Activated CD4-positive, alpha-beta T cell treated with anti-CD3 and anti-CD28 coated beads for 48 hours (primary cell): Measurements from ENCODE around the gene SIX5.
A peak's percentile ranks its signal among the peaks of the same experiment; 100 is the strongest.

Experiments used
- DNase-seq: peaks from one replicate; pipeline ENCODE4 v3.0.0-alpha.2; 2020

SIX5 gene

DNA sequence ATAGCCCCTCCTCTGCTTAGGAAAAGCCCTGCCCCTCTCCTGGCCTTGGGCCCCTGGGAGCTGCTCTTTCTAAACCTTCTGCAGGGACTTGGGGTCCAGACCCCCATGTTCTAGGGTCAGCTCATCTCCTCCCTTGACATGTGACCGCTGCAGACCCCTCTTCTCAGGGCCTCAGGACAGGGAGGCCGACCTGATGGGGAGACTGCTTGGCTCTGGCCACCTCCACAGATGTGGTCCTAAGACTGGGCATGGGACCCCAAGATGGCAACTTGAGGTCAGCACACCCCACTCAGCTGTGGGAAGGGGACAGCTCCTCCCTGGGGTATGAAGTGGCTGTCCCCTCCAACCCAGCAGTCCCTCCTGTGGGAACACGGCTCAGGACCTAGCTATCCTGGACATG, 3.9 kb upstream of the SIX5 start:
- no peak for DNase-seq

GRCh38 chr19:45772130-45772840, 3.2 kb upstream of the SIX5 start:
- DNase-seq, result no peak

DNA sequence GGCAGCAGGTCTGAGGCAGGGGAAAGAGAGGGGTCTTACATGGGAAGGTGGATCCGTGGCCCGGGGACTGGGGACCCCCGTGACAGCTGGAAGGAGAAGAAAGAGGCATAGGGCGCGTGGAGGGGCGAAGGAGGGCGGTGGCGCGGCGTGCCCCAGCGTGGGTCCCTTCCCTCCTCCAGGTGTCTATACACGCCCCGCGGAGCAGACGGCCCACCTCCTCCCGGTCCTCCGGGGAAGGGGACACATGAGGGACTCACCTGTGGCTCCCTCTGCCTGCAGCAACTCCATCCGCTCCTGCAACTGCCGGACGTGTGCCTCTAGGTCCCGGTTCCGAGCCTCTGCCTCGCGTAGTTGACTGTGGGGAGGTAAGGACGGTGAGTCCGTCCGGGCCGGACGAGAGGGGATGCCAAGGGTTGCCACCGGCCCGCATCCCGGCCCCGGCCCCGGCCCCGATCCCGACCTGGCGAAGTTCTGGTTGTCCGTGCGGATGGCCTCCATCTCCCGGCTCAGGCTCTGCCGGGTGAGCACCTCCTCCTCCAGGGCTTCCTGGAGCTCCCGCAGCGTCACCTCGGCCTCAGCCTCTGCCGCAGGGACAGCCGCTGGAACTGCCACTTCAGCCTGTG, 2.4 kb upstream of the SIX5 start:
- no peak for DNase-seq

DNA sequence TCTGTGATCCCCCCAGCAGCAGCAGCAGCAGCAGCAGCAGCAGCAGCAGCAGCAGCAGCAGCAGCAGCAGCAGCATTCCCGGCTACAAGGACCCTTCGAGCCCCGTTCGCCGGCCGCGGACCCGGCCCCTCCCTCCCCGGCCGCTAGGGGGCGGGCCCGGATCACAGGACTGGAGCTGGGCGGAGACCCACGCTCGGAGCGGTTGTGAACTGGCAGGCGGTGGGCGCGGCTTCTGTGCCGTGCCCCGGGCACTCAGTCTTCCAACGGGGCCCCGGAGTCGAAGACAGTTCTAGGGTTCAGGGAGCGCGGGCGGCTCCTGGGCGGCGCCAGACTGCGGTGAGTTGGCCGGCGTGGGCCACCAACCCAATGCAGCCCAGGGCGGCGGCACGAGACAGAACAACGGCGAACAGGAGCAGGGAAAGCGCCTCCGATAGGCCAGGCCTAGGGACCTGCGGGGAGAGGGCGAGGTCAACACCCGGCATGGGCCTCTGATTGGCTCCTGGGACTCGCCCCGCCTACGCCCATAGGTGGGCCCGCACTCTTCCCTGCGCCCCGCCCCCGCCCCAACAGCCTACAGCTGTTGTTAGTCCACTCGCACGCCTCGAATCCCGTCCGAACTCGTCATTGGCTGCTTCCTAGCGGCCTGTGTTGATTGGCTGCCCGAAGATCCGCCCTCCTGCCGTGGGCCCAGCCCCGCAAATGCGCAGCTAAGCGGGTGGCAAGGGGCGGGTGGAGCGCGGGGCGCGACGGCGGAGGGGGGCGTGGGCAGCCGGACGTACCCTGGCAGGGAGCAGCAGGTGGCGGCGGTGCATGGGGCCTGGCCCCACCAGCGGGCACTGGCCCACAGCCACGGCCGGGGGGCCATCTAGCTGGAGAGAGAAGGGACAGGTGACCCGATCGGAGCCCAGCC, 1.4 kb upstream of the SIX5 start:
- DNase-seq, result peak; percentile 93

DNA sequence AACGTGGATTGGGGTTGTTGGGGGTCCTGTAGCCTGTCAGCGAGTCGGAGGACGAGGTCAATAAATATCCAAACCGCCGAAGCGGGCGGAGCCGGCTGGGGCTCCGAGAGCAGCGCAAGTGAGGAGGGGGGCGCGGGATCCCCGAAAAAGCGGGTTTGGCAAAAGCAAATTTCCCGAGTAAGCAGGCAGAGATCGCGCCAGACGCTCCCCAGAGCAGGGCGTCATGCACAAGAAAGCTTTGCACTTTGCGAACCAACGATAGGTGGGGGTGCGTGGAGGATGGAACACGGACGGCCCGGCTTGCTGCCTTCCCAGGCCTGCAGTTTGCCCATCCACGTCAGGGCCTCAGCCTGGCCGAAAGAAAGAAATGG, 754 bp upstream of the SIX5 start:
- DNase-seq, result peak; percentile 62

DNA sequence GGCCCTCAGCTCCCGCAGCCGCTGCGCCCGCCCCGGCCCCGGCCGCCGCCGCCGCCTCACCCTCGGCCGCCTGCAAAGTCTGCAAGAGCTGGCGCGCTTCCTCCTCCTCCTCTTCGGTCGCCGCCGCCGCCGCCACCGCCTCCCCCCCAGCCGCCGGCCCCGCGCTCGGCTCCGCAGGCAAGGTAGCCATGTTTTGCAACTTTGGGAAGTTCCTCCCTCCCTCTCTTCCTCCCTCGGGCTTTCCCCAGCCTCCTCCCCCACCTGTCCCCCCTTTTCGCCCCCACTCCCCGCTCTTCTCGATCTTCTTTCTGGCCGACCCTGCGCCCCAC, 433 bp downstream of the SIX5 start:
- DNase-seq, result peak; percentile 59

- DNase-seq, result peak; percentile 32
Observed at GRCh38 chr19:45767881-45768654, 984 bp downstream of the SIX5 start.

DNA sequence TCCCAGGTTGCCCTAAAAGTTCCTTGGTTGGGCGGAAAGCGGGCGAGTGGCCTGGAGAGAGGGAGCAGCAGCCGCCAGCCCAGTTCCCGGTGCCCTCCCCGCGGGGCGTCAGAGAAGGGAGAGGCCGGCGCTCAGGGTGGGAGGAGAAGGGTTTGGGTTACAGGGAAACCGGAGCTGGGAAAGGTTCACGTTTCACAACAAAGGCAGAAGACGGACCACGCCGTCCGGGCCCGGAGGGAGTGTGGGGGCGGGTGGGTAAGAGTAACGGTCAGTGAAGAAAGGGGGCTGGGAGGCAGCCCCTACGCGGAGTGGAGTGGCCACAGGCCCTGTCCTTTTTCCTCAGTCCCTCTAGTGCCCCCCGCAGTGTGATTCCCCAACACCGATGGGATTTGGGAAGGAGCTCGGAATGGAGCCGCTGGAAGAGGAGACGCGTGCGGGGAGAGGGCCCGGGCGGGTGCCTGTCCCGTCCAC, 1.6 kb downstream of the SIX5 start:
- no peak for DNase-seq

- no peak for DNase-seq
Observed at GRCh38 chr19:45766869-45767346, 2.1 kb downstream of the SIX5 start.

GRCh38 chr19:45766296-45766868, 2.7 kb downstream of the SIX5 start:
- no peak for DNase-seq

DNA sequence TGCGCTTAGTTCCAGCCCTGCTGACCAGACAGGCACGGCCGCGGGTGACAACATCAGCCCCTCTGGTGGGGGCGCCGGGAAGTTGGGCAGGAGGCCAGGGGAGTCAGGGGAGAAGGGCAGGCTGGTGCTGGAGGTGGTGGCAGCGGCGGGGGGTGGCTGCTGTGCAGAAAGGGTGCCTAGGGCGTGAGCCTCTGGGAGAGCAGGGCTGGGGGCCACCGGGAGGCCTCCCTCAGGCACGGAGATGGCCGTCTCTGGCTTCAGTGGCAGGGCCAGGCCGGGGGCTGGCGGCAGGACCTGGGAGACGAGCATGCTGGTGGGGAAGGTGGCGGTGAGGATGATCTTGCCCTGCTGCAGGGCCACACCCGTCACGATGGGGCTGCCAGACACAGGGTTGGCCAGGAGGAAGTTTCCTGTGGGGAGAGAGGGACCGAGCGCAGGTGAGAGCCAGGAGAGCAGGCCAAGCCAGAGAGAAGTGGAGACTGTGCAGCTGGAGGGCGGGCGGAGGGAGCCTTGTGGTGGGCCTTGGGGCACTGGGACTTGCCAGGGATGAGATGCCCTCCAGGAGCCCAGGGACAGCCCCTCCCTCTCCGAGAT, 3.3 kb downstream of the SIX5 start:
- no peak for DNase-seq

- DNase-seq, result no peak
Observed at GRCh38 chr19:45764945-45765701, 3.9 kb downstream of the SIX5 start.

DNA sequence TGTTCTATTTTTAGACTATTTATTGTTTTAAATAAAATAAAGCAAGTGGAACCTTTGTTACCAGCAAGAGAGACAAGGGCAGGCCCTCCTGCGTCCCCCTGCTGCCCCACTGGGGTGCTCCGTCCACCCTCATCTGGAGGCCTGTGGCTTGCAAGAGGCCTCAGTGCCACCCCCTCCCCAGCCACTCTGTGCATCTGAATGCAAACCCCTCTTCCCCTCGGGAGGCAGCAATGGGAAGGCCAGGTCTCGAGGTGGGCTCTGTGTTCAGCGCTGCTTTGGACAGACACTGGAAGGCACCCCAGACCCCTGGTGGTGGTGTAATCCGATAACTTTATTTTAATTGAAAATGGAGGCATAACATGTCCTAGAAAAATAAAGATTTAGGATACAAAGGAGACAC, 4.6 kb downstream of the SIX5 start:
- DNase-seq, result no peak

- no peak for DNase-seq
Observed at GRCh38 chr19:45763691-45764294, 5.3 kb downstream of the SIX5 start.

- no peak for DNase-seq
Observed at GRCh38 chr19:45762870-45763631, 6.0 kb downstream of the SIX5 start.

DNA sequence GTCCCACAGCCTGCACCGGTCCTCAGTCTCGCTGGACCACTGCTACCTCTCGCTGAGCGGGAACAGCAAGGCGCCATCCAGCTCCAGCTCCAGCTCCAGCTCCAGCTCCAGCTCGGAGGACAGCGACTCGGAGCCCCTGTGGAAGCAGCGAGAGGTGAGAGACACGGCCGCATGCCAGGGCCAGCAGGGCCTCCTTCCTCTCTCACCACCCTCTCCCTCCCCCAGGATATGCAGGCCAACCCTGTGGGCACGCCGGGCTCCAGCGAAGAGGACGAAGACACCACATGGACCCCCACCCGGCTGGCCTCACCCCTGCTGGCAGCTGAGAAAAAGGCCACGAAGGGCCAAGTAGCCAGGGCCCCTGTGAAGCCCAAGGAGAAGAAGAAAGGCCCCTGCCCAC, 7.3 kb downstream of the SIX5 start:
- DNase-seq, result no peak

- no peak for DNase-seq
Observed at GRCh38 chr19:45758921-45759320, 10.1 kb downstream of the SIX5 start.

- DNase-seq, result no peak
Observed at GRCh38 chr19:45757695-45758094, 11.4 kb downstream of the SIX5 start.

GRCh38 chr19:45754323-45754722, 14.7 kb downstream of the SIX5 start:
- DNase-seq, result no peak

DNA sequence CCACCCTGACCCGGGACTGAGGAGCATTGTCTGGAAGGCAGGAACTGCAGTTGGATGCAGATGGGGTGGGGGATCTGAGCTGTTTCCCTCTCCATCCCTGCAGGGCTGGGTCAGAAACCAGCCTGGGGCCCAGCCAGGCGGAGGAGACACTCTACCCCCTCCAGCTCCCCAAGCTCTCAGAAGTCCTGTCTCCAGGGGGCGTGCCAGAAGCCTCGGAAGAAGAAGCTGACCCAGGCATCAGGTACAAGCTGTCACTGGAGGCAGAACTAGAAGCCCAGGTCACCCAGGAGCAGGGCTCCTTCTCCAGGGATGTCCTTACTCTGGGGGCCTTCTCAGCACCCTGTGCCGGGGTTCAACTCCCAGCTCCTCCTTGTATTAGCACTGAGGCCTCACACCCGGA, 15.5 kb downstream of the SIX5 start:
- no peak for DNase-seq
